CD4-positive, alpha-beta memory T cell (primary cell): ENCODE results near the gene JADE3. TPM values are rescaled to one million over a fixed set of nuclear protein-coding genes. Genes with fewer than 3 reads are reported as not detected.

Experiments used
- CTCF ChIA-PET: fragments of 350-600 bp; sonication (Branson Sonifier 250); formaldehyde crosslinking; loops from one replicate; lab custom pipeline; 2021; ENCODE audit warnings: inconsistent platforms; ENCODE audit not compliant: partially characterized antibody; lab: Charles Lee
- POLR2A ChIA-PET: fragments of 350-600 bp; sonication (Branson Sonifier 250); formaldehyde crosslinking; loops from one replicate; lab custom pipeline; 2021; ENCODE audit not compliant: partially characterized antibody; lab: Charles Lee
- DNase-seq, 5 donors: peaks; one replicate each; pipeline versions ENCODE4 v3.0.0 to v3.0.0-alpha.2; 2020 to 2022; ENCODE audit warnings: mixed read lengths in 1 of 5
- H3K27ac ChIP-seq: one replicate; pipeline ENCODE4 v1.7.0; 2013; ENCODE audit warnings: low read depth, low read length
- H3K27me3 ChIP-seq: 2 replicates; pipeline ENCODE4 v1.7.0; 2013; ENCODE audit warnings: mild to moderate bottlenecking, low read length, moderate library complexity; ENCODE audit not compliant: insufficient read depth
- H3K36me3 ChIP-seq: 2 replicates; pipeline ENCODE4 v1.7.0; 2013; ENCODE audit warnings: mild to moderate bottlenecking, low read length, moderate library complexity; ENCODE audit not compliant: insufficient read depth
- H3K4me1 ChIP-seq: 2 replicates; pipeline ENCODE4 v1.7.0; 2013; ENCODE audit warnings: mild to moderate bottlenecking, low read length, moderate library complexity; ENCODE audit not compliant: insufficient read depth
- H3K4me3 ChIP-seq, 2 donors: one replicate each; pipeline ENCODE4 v1.7.0; 2013; ENCODE audit warnings: low read length in 2 of 2, mild to moderate bottlenecking in 1 of 2
- H3K9me3 ChIP-seq, 2 donors: one replicate each; pipeline ENCODE4 v1.7.0; 2013; ENCODE audit warnings: low read length in 2 of 2, control low read depth in 1 of 2; ENCODE audit not compliant: control insufficient read depth in 1 of 2
- H3K27ac Mint-ChIP-seq, 7 donors: one replicate each; pipeline ENCODE4 v1.8.0; 2020 to 2021; ENCODE audit warnings: mixed read lengths in 7 of 7, mild to moderate bottlenecking in 6 of 7, inconsistent platforms in 3 of 7, moderate library complexity in 3 of 7
- H3K27me3 Mint-ChIP-seq, 2 donors: one replicate each; pipeline ENCODE4 v1.8.0; 2020 to 2021; ENCODE audit warnings: mixed read lengths in 2 of 2
- H3K36me3 Mint-ChIP-seq, 2 donors: one replicate each; pipeline ENCODE4 v1.8.0; 2020 to 2021; ENCODE audit warnings: mixed read lengths in 2 of 2, inconsistent platforms in 1 of 2, mild to moderate bottlenecking in 1 of 2
- H3K4me1 Mint-ChIP-seq, 4 donors: one replicate each; pipeline ENCODE4 v1.8.0; 2020 to 2021; ENCODE audit warnings: mixed read lengths in 4 of 4, mild to moderate bottlenecking in 1 of 4
- H3K4me3 Mint-ChIP-seq, 8 donors: one replicate each; pipeline ENCODE4 v1.8.0; 2020 to 2021; ENCODE audit warnings: mixed read lengths in 8 of 8, mild to moderate bottlenecking in 7 of 8, moderate library complexity in 6 of 8, inconsistent platforms in 3 of 8
- H3K9me3 Mint-ChIP-seq, 8 donors: one replicate each; pipeline ENCODE4 v1.8.0; 2020 to 2021; ENCODE audit warnings: mixed read lengths in 8 of 8, mild to moderate bottlenecking in 5 of 8, inconsistent platforms in 3 of 8, moderate library complexity in 1 of 8
- intact Hi-C: fragments of 100-400 bp; cut with micrococcal nuclease; formaldehyde crosslinking; loops from one replicate; pipeline ENCODE4 v1.15.1; 2023
- polyA plus RNA-seq, 2 donors: library from polyadenylated mRNA; unstranded; fragments of 300-500 nt; fragmentation: Illumina TruSeq; gene quantifications; one replicate each; pipeline ENCODE4 v1.2.3, GENCODE V29; 2021
- total RNA-seq, 2 experiments: library from RNA; stranded (reverse); gene quantifications; one replicate each; pipeline ENCODE4 v1.2.3, GENCODE V29; 2021

The JADE3 gene
- total and polyA plus RNA-seq, 4 experiments from 2014 or later, result 0.25 to 0.58 (median 0.44) TPM; not detected in 1

GRCh38 chrX:46927718-46928117 is 15.5 kb downstream of the JADE3 start:
- no peak overlapping the region for H3K27ac Mint-ChIP-seq
- H3K4me1 Mint-ChIP-seq, result no peaks in the 10 kb centered on the region
- no peaks in the 10 kb centered on the region for H3K9me3 Mint-ChIP-seq
- no peak overlapping the region for H3K27ac ChIP-seq
- no peaks in the 10 kb centered on the region for H3K36me3 ChIP-seq
- H3K36me3 Mint-ChIP-seq, result no peaks in the 10 kb centered on the region
- DNase-seq, result no peak
- no peak overlapping the region for H3K4me3 ChIP-seq
- POLR2A ChIA-PET, result no interaction called here
- H3K27me3 ChIP-seq, result no peaks in the 10 kb centered on the region
- H3K4me3 Mint-ChIP-seq, result no peak overlapping the region
- H3K9me3 ChIP-seq, result no peaks in the 10 kb centered on the region
- intact Hi-C loops, result no loop called here
- H3K4me1 ChIP-seq, result no peaks in the 10 kb centered on the region
- CTCF ChIA-PET, result no interaction called here
- H3K27me3 Mint-ChIP-seq, result peaks cover 4 to 5% of the 10 kb centered on the region in 2 donors

GRCh38 chrX:46929439-46930261 is 17.4 kb downstream of the JADE3 start:
- Histone ChIP-seq H3K4me3 (no peak overlapping the region), H3K27me3 (no peaks in the 10 kb centered on the region), H3K36me3 (no peaks in the 10 kb centered on the region), H3K4me1 (no peaks in the 10 kb centered on the region), H3K9me3 (no peaks in the 10 kb centered on the region), H3K27ac (no peak overlapping the region)
- Mint-ChIP-seq H3K4me1 (no peaks in the 10 kb centered on the region), H3K27ac (peak overlapping the region in 1 of 7 donors; percentile 3), H3K36me3 (no peaks in the 10 kb centered on the region), H3K9me3 (no peaks in the 10 kb centered on the region), H3K27me3 (peaks cover 3 to 4% of the 10 kb centered on the region in 2 donors), H3K4me3 (no peak overlapping the region)
- ChIA-PET CTCF (no interaction called here), POLR2A (no interaction called here)
- intact Hi-C loops, result no loop called here
- DNase-seq, result no peak

GRCh38 chrX:46935295-46935694 is 23.1 kb downstream of the JADE3 start:
- no peaks in the 10 kb centered on the region for H3K9me3 ChIP-seq
- no peak for DNase-seq
- Mint-ChIP-seq H3K36me3 (no peaks in the 10 kb centered on the region), H3K4me3 (no peak overlapping the region), H3K27ac (no peak overlapping the region), H3K27me3 (peaks cover 0 to 2% of the 10 kb centered on the region in 2 donors), H3K9me3 (peaks cover 0 to 13% (median 3%) of the 10 kb centered on the region in 8 donors), H3K4me1 (no peaks in the 10 kb centered on the region)
- no peaks in the 10 kb centered on the region for H3K27me3 ChIP-seq
- POLR2A ChIA-PET, result no interaction called here
- H3K4me3 ChIP-seq, result no peak overlapping the region
- H3K27ac ChIP-seq, result no peak overlapping the region
- intact Hi-C loops, result no loop called here
- H3K4me1 ChIP-seq, result no peaks in the 10 kb centered on the region
- no peaks in the 10 kb centered on the region for H3K36me3 ChIP-seq
- CTCF ChIA-PET, result no interaction called here

GRCh38 chrX:46938589-46938988 is 26.4 kb downstream of the JADE3 start:
- Mint-ChIP-seq H3K4me1 (no peaks in the 10 kb centered on the region), H3K9me3 (peaks cover 0 to 13% (median 3%) of the 10 kb centered on the region in 8 donors), H3K27me3 (peaks cover 0 to 2% of the 10 kb centered on the region in 2 donors), H3K36me3 (no peaks in the 10 kb centered on the region), H3K27ac (no peak overlapping the region), H3K4me3 (no peak overlapping the region)
- no peaks in the 10 kb centered on the region for H3K9me3 ChIP-seq
- CTCF ChIA-PET, result no interaction called here
- no peaks in the 10 kb centered on the region for H3K36me3 ChIP-seq
- no peak for DNase-seq
- no peaks in the 10 kb centered on the region for H3K27me3 ChIP-seq
- H3K4me1 ChIP-seq, result no peaks in the 10 kb centered on the region
- H3K27ac ChIP-seq, result no peak overlapping the region
- POLR2A ChIA-PET, result no interaction called here
- intact Hi-C loops, result no loop called here
- no peak overlapping the region for H3K4me3 ChIP-seq

- H3K27ac ChIP-seq, result no peak overlapping the region
- CTCF ChIA-PET, result no interaction called here
- H3K9me3 Mint-ChIP-seq, result peaks cover 0 to 13% (median 3%) of the 10 kb centered on the region in 8 donors
- intact Hi-C loops, result no loop called here
- no peak overlapping the region for H3K4me3 ChIP-seq
- no peaks in the 10 kb centered on the region for H3K27me3 ChIP-seq
- H3K36me3 Mint-ChIP-seq, result no peaks in the 10 kb centered on the region
- no peaks in the 10 kb centered on the region for H3K4me1 Mint-ChIP-seq
- no peak overlapping the region for H3K4me3 Mint-ChIP-seq
- no peaks in the 10 kb centered on the region for H3K36me3 ChIP-seq
- H3K27me3 Mint-ChIP-seq, result peaks cover 0 to 2% of the 10 kb centered on the region in 2 donors
- no peak overlapping the region for H3K27ac Mint-ChIP-seq
- DNase-seq, result no peak
- no peaks in the 10 kb centered on the region for H3K4me1 ChIP-seq
- H3K9me3 ChIP-seq, result no peaks in the 10 kb centered on the region
- POLR2A ChIA-PET, result no interaction called here
Observed at GRCh38 chrX:46941341-46941740, 29.1 kb downstream of the JADE3 start.

- no peak overlapping the region for H3K27ac Mint-ChIP-seq
- no peaks in the 10 kb centered on the region for H3K4me1 ChIP-seq
- no peak overlapping the region for H3K27ac ChIP-seq
- no peaks in the 10 kb centered on the region for H3K9me3 Mint-ChIP-seq
- H3K36me3 Mint-ChIP-seq, result no peaks in the 10 kb centered on the region
- ChIA-PET POLR2A (no interaction called here), CTCF (no interaction called here)
- H3K4me3 Mint-ChIP-seq, result no peak overlapping the region
- H3K4me1 Mint-ChIP-seq, result no peaks in the 10 kb centered on the region
- intact Hi-C loops, result no loop called here
- peaks cover 0 to 3% of the 10 kb centered on the region in 2 donors for H3K27me3 Mint-ChIP-seq
- H3K9me3 ChIP-seq, result no peaks in the 10 kb centered on the region
- H3K27me3 ChIP-seq, result no peaks in the 10 kb centered on the region
- H3K4me3 ChIP-seq, result no peak overlapping the region
- no peak for DNase-seq
- no peaks in the 10 kb centered on the region for H3K36me3 ChIP-seq
Observed at GRCh38 chrX:46953137-46953527, 40.9 kb downstream of the JADE3 start.

- no peak overlapping the region for H3K4me3 ChIP-seq
- Mint-ChIP-seq H3K27me3 (peaks cover 0 to 2% of the 10 kb centered on the region in 2 donors), H3K4me3 (no peak overlapping the region), H3K36me3 (no peaks in the 10 kb centered on the region), H3K4me1 (no peaks in the 10 kb centered on the region), H3K9me3 (no peaks in the 10 kb centered on the region), H3K27ac (no peak overlapping the region)
- ChIA-PET CTCF (no interaction called here), POLR2A (no interaction called here)
- intact Hi-C loops, result no loop called here
- no peaks in the 10 kb centered on the region for H3K9me3 ChIP-seq
- H3K27ac ChIP-seq, result no peak overlapping the region
- H3K27me3 ChIP-seq, result no peaks in the 10 kb centered on the region
- H3K4me1 ChIP-seq, result no peaks in the 10 kb centered on the region
- H3K36me3 ChIP-seq, result no peaks in the 10 kb centered on the region
- DNase-seq, result no peak
Observed at GRCh38 chrX:46953597-46953996, 41.4 kb downstream of the JADE3 start.
